Activated naive CD8-positive, alpha-beta T cell treated with anti-CD3 and anti-CD28 coated beads, Interleukin-2, amount 50 U/mL, for 24 hours (primary cell): ENCODE measurements around the gene HERC5.
"Not testable (repeated sequence)": the region's sequence is repeated elsewhere in the genome, so short reads cannot be mapped to it uniquely, and the experiment has no call there.

ENCODE experiments used
- ATAC-seq: fragments of 150-1000 bp; cut with Tn5 transposase; one replicate; pipeline ENCODE4 v1.10.0; 2021
- DNase-seq: peaks from one replicate; pipeline ENCODE4 v3.0.0; 2021
- H3K27ac Mint-ChIP-seq: one replicate; pipeline ENCODE4 v1.8.0; 2021; ENCODE audit warnings: mild to moderate bottlenecking, mixed read lengths
- H3K27me3 Mint-ChIP-seq: one replicate; pipeline ENCODE4 v1.8.0; 2021; ENCODE audit warnings: mixed read lengths
- H3K36me3 Mint-ChIP-seq: one replicate; pipeline ENCODE4 v1.8.0; 2021; ENCODE audit warnings: low read depth, mixed read lengths
- H3K4me1 Mint-ChIP-seq: one replicate; pipeline ENCODE4 v1.8.0; 2021; ENCODE audit warnings: mixed read lengths
- H3K4me3 Mint-ChIP-seq: one replicate; pipeline ENCODE4 v1.8.0; 2021; ENCODE audit warnings: mild to moderate bottlenecking, moderate library complexity, mixed read lengths
- H3K9me3 Mint-ChIP-seq: one replicate; pipeline ENCODE4 v1.8.0; 2021; ENCODE audit warnings: mixed read lengths

HERC5 gene

GRCh38 chr4:88456670-88457306, at the start of gene HERC5:
Gene HERC5 (plus strand): TSS chr4:88457119. CDS start chr4:88457270, 151 bp downstream.
- Mint-ChIP-seq H3K9me3 (peaks cover 4% of the 10 kb centered on the region), H3K27me3 (peaks cover 3% of the 10 kb centered on the region), H3K4me3 (peak within 1 kb of the TSS; percentile 99), H3K36me3 (peaks cover 6% of the 10 kb centered on the region), H3K27ac (peak within 1 kb of the TSS; percentile 96), H3K4me1 (peaks cover 25% of the 10 kb centered on the region)
- peak; percentile 90 for ATAC-seq
- peak; percentile 87 for DNase-seq

- Mint-ChIP-seq H3K4me1 (peaks cover 6% of the 10 kb centered on the region), H3K27ac (no peak overlapping the region), H3K4me3 (no peak overlapping the region), H3K36me3 (peaks cover 22% of the 10 kb centered on the region), H3K27me3 (no peaks in the 10 kb centered on the region), H3K9me3 (no peaks in the 10 kb centered on the region)
- DNase-seq (no peak), ATAC-seq (no peak)
These were observed 47.7 kb upstream of the HERC5 start for GRCh38 chr4:88409206-88409605.

GRCh38 chr4:88409789-88410188, 47.1 kb upstream of the HERC5 start:
- ATAC-seq (no peak), DNase-seq (no peak)
- no peak overlapping the region for H3K4me3 Mint-ChIP-seq
- peaks cover 24% of the 10 kb centered on the region for H3K36me3 Mint-ChIP-seq
- no peak overlapping the region for H3K27ac Mint-ChIP-seq
- no peaks in the 10 kb centered on the region for H3K9me3 Mint-ChIP-seq
- peaks cover 6% of the 10 kb centered on the region for H3K4me1 Mint-ChIP-seq
- H3K27me3 Mint-ChIP-seq, result no peaks in the 10 kb centered on the region

GRCh38 chr4:88411491-88412096, 45.3 kb upstream of the HERC5 start:
- peak; percentile 95 for ATAC-seq
- Mint-ChIP-seq H3K36me3 (peaks cover 22% of the 10 kb centered on the region), H3K4me3 (no peak overlapping the region), H3K4me1 (peaks cover 6% of the 10 kb centered on the region), H3K27me3 (no peaks in the 10 kb centered on the region), H3K27ac (no peak overlapping the region), H3K9me3 (no peaks in the 10 kb centered on the region)
- peak; percentile 5 for DNase-seq

GRCh38 chr4:88413801-88414200, 43.1 kb upstream of the HERC5 start:
- H3K27ac Mint-ChIP-seq, result no peak overlapping the region
- DNase-seq, result no peak
- no peaks in the 10 kb centered on the region for H3K27me3 Mint-ChIP-seq
- H3K4me3 Mint-ChIP-seq, result no peak overlapping the region
- ATAC-seq, result no peak
- peaks cover 6% of the 10 kb centered on the region for H3K4me1 Mint-ChIP-seq
- H3K36me3 Mint-ChIP-seq, result peaks cover 17% of the 10 kb centered on the region
- no peaks in the 10 kb centered on the region for H3K9me3 Mint-ChIP-seq

DNA sequence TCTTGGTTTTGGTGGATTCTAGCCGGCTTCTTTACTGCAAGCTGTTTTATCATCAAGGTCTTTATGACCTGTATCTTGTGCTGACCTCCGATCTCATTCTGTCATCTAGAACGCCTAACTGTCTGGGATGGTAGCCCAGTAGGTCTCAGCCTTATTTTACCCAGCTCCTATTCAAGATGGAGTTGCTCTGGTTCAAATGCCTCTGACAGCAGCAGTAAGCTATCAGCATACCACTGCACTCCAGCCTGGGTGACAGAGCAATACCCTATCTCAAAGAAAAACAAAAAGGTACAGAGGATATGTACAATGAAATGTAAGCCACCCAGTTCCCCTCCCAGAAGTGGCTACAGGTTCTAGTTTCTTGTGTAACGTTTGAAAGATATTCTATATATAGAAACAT, 42.2 kb upstream of the HERC5 start:
- Mint-ChIP-seq H3K4me1 (peaks cover 6% of the 10 kb centered on the region), H3K9me3 (no peaks in the 10 kb centered on the region), H3K27me3 (no peaks in the 10 kb centered on the region), H3K4me3 (no peak overlapping the region), H3K27ac (no peak overlapping the region), H3K36me3 (peaks cover 13% of the 10 kb centered on the region)
- no peak for ATAC-seq
- DNase-seq, result no peak

DNA sequence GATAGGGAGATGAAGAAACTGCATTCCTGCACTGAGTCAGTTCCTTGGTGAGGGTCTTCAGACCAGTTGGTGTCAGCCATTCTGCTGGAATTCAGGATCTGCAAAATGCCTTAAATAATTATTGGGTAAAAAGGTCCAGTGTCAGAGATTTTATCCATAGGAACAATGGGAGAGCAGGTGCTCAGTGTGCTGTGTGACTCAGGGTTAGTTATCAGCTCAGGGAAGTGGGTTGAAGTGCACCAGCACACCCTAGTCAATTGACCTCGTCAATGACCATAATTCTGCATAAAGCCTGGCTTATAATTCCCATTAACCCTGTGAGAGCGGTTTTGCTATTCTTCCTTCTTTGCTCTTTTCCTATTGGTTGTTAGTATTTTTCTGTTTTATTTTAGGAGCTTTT, 40.9 kb upstream of the HERC5 start:
- no peak overlapping the region for H3K27ac Mint-ChIP-seq
- H3K9me3 Mint-ChIP-seq, result no peaks in the 10 kb centered on the region
- no peak for DNase-seq
- ATAC-seq, result no peak
- peaks cover 6% of the 10 kb centered on the region for H3K4me1 Mint-ChIP-seq
- H3K27me3 Mint-ChIP-seq, result no peaks in the 10 kb centered on the region
- H3K4me3 Mint-ChIP-seq, result no peak overlapping the region
- H3K36me3 Mint-ChIP-seq, result peaks cover 8% of the 10 kb centered on the region

DNA sequence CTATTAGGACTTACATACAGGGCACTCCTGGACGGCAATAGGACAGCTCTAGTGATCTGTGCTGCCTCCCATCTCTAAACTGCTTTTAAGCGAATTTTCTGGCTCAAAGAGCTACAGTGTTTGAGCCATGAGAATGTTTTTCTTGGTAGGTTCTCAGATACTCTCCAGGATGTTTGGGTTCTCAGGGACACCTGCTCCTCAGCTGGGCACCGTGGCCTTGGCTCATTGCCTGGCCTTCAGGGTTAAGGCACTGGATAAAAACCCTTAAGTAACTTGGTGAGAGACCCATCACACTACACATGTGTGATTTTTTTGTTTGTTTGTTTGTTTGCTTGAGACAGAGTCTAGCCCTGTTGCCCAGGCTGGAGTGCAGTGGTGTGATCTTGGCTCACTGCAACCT, 38.5 kb upstream of the HERC5 start:
- Mint-ChIP-seq H3K36me3 (peaks cover 12% of the 10 kb centered on the region), H3K9me3 (no peaks in the 10 kb centered on the region), H3K4me3 (no peak overlapping the region), H3K4me1 (no peaks in the 10 kb centered on the region), H3K27me3 (no peaks in the 10 kb centered on the region), H3K27ac (no peak overlapping the region)
- DNase-seq, result no peak
- ATAC-seq, result no peak

DNA sequence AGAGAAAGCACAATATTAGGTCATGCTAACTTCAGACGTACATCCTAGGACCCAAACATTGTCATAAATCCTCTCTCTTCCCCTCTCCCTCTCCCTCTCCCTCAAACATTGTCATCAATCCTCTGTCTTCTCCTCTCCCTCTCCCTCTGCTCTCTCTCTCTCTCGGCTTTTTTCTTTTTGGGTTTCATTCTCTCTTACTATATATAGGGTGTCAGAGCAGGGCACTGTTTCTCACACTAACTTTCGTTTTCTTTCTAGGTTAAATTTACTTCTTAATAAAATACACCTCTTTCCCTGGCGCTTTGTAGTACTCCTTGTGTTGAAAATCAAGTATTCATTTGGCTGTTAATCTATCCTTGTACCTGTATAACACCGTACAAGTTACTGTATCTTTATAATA, 37.0 kb upstream of the HERC5 start:
- no peaks in the 10 kb centered on the region for H3K27me3 Mint-ChIP-seq
- no peak overlapping the region for H3K27ac Mint-ChIP-seq
- no peak for ATAC-seq
- H3K4me1 Mint-ChIP-seq, result no peaks in the 10 kb centered on the region
- H3K9me3 Mint-ChIP-seq, result no peaks in the 10 kb centered on the region
- no peak overlapping the region for H3K4me3 Mint-ChIP-seq
- DNase-seq, result no peak
- H3K36me3 Mint-ChIP-seq, result peaks cover 6% of the 10 kb centered on the region

DNA sequence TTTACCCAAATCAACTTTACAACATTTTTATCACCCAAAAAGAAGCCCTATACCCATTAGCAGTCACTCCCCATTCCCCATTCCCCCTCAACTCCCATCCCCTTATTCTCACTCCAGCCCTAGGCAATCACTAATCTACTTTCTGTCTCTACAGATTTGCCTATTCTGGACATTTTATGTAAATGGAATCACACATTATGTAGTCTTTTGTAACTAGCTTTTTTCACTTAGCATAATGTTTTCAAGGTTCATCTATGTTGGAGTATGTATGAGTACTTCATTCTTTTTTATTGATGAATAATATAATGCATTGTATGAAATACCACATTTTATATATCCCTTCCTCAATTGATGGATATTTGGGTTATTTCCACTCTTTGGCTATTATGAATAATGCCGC, 36.1 kb upstream of the HERC5 start:
- H3K4me3 Mint-ChIP-seq, result no peak overlapping the region
- H3K27ac Mint-ChIP-seq, result no peak overlapping the region
- peaks cover 6% of the 10 kb centered on the region for H3K36me3 Mint-ChIP-seq
- no peaks in the 10 kb centered on the region for H3K9me3 Mint-ChIP-seq
- H3K4me1 Mint-ChIP-seq, result no peaks in the 10 kb centered on the region
- ATAC-seq (no peak), DNase-seq (no peak)
- no peaks in the 10 kb centered on the region for H3K27me3 Mint-ChIP-seq

GRCh38 chr4:88422403-88422802, 34.5 kb upstream of the HERC5 start:
- no peak overlapping the region for H3K4me3 Mint-ChIP-seq
- H3K36me3 Mint-ChIP-seq, result peaks cover 8% of the 10 kb centered on the region
- DNase-seq, result no peak
- H3K27me3 Mint-ChIP-seq, result no peaks in the 10 kb centered on the region
- no peaks in the 10 kb centered on the region for H3K9me3 Mint-ChIP-seq
- H3K4me1 Mint-ChIP-seq, result no peaks in the 10 kb centered on the region
- no peak for ATAC-seq
- no peak overlapping the region for H3K27ac Mint-ChIP-seq

DNA sequence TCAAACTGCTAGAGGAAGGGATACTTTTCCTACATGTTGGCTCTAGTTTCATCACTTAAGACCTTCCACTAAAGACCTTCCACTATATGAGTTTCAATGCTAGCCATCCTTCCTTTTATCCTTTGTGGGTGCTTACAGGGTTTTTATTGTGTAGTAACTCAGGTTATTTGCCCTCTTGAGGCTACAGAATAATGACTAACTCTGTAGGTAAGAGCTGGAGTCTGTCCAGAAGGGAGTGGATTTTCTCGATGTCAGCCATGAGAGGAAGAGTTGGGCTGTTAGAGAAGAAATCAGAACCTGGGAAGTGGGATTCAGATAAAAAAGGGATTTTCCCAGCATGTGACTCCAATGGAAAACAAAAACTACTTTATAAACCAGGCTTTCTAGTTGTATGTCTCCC, 27.5 kb upstream of the HERC5 start:
- DNase-seq (no peak), ATAC-seq (no peak)
- peaks cover 22% of the 10 kb centered on the region for H3K36me3 Mint-ChIP-seq
- H3K27me3 Mint-ChIP-seq, result no peaks in the 10 kb centered on the region
- no peaks in the 10 kb centered on the region for H3K4me1 Mint-ChIP-seq
- H3K4me3 Mint-ChIP-seq, result no peak overlapping the region
- no peak overlapping the region for H3K27ac Mint-ChIP-seq
- no peaks in the 10 kb centered on the region for H3K9me3 Mint-ChIP-seq

DNA sequence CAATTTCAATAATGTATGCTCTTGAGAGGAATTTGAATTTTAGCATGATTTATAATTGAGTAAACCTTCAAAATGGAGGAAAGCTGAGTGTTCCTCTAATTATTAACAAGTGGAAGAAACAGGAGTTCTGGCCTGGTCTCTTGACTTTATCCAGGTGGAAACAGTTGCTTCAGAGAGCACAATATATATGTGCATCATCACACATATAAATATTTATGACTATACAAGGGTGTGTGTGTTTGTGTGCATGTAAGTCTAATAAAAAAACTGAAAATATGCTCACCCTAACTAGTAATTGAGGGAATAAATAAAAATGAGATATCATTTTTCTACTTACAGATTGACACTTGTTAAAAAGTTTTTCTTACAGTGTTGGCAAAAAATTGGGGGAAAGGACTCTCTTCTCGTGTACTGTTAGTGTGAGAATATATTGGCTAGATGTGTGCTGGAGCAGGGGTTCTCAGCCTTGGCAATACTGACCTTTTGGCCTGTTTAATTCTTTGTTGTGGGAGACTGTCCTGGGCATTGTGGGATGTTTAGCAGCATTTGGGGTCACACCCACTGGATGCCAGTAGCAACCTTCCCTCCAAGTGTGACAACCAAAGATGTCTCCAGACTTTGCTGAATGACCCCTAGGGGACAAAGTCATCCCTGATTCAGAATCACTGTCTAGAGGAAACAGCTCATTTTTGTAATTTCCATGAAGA, 20.8 kb upstream of the HERC5 start:
- no peak for ATAC-seq
- no peaks in the 10 kb centered on the region for H3K27me3 Mint-ChIP-seq
- no peaks in the 10 kb centered on the region for H3K4me1 Mint-ChIP-seq
- no peak for DNase-seq
- no peak overlapping the region for H3K27ac Mint-ChIP-seq
- peaks cover 30% of the 10 kb centered on the region for H3K36me3 Mint-ChIP-seq
- no peak overlapping the region for H3K4me3 Mint-ChIP-seq
- no peaks in the 10 kb centered on the region for H3K9me3 Mint-ChIP-seq

- peaks cover 32% of the 10 kb centered on the region for H3K36me3 Mint-ChIP-seq
- H3K9me3 Mint-ChIP-seq, H3K4me3 Mint-ChIP-seq, H3K4me1 Mint-ChIP-seq, DNase-seq, H3K27me3 Mint-ChIP-seq, H3K27ac Mint-ChIP-seq, ATAC-seq: not testable (repeated sequence)
These were observed 19.0 kb upstream of the HERC5 start for GRCh38 chr4:88437873-88438272.

DNA sequence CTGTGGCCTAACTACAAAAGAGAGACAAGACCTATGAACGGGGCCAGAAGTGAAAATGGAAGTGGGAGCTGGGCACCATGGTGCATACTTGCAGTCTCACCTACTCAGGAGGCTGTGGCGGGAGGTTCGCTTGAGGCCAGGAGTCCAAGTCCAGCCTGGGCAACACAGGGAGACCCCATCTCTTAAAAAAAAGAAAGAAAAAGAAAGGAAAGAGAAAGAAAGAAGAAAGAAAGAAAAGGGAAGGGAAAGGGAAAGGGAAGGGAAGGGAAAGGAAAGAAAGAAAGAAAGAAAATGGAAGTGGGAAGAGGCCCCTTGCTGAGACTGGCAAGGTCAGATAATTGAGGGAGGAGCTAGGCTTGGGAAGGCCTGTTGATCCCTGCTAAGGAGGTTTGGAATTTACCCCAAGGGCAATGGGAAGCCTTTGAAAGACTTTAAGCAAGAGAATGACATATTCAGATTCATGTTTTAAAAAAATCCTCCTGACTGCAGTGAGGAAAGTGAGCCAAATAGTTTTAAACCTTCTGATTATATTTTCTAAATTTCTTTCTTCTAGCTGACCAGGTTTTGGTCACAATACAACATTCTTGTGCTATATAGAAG, 17.7 kb upstream of the HERC5 start:
- H3K27ac Mint-ChIP-seq, result peak overlapping the region; percentile 47
- no peaks in the 10 kb centered on the region for H3K27me3 Mint-ChIP-seq
- H3K4me1 Mint-ChIP-seq, result no peaks in the 10 kb centered on the region
- H3K9me3 Mint-ChIP-seq, result no peaks in the 10 kb centered on the region
- ATAC-seq, result no peak
- no peak overlapping the region for H3K4me3 Mint-ChIP-seq
- DNase-seq, result no peak
- H3K36me3 Mint-ChIP-seq, result peaks cover 25% of the 10 kb centered on the region
